Stimulated activated CD4-positive, alpha-beta T cell treated with anti-CD3 and anti-CD28 coated beads, Interleukin-15, amount 100 ng/mL, for 1 hour (primary cell): Measurements from ENCODE around the gene ASAH2B.

Experiments
- DNase-seq, 2 donors: peaks; one replicate each; pipeline ENCODE4 v3.0.0-alpha.2; 2020; ENCODE audit warnings: low read depth in 1 of 2, low spot score in 1 of 2

ASAH2B gene

GRCh38 chr10:50796693-50797092 lies 57.0 kb downstream of the ASAH2B start:
- no peak for DNase-seq

DNA sequence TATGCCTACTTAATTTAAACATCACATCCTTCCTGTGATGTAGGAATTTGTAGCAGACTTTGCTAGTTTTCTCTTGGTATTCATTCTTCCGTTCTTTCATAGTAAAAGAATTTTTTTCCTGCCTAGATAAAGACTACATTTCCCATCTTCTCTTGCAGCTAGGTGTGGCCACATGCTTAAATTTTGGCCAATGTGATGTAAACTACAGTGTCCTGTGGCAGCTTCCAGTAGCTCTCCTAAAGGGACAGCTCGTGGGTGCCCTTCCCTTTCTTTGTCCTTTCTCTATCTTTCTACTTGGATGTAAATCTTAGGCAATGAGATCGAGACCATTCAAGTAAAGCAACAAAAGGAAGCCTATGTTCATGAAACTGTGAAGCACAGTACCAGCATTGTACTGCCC lies 58.6 kb downstream of the ASAH2B start:
- no peak for DNase-seq

GRCh38 chr10:50799595-50799994 lies 59.9 kb downstream of the ASAH2B start:
- DNase-seq: no peak

GRCh38 chr10:50805981-50806622 lies 66.4 kb downstream of the ASAH2B start:
- no peak for DNase-seq

- DNase-seq: no peak
Measured at GRCh38 chr10:50807851-50808776, 68.4 kb downstream of the ASAH2B start.
